ENCODE measurements around the gene MSX1.

The MSX1 gene

DNA sequence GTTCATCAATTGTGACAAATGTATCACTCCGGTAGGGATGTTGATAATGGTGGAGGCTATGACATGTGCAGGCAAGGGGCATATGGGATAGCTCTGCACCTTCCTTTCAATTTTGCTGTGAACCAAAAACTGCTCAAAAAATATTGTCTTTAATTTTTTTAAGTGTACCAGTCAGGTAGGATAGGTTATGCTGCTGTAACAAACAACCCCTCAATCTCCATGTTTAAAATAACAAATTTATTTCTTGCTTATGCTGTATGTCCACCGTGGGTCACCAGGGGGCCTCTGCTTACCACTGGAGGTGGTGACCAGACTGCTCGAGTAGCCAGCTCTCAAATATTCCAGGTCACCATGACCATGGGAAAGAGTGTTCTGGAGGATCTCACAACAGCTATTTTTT is 23.4 kb upstream of the MSX1 start:
- no peak overlapping the region for H3K4me2 ChIP-seq (ENCODE audit: low read depth, low read length)
- no peaks in the 10 kb centered on the region for H3K36me3 ChIP-seq (replicated peaks; ENCODE audit: insufficient read depth, low read length)
- H3F3A ChIP-seq (ENCODE audit: insufficient read depth, low read length), result no peaks in the 10 kb centered on the region
- H2AFZ ChIP-seq (ENCODE audit: low read length), result no peak overlapping the region
- no peak overlapping the region for H3K4me3 ChIP-seq (ENCODE audit: low read length)
- no peak overlapping the region for H3K9ac ChIP-seq (ENCODE audit: low read length)
- TF ChIP-seq, protein P1, sequence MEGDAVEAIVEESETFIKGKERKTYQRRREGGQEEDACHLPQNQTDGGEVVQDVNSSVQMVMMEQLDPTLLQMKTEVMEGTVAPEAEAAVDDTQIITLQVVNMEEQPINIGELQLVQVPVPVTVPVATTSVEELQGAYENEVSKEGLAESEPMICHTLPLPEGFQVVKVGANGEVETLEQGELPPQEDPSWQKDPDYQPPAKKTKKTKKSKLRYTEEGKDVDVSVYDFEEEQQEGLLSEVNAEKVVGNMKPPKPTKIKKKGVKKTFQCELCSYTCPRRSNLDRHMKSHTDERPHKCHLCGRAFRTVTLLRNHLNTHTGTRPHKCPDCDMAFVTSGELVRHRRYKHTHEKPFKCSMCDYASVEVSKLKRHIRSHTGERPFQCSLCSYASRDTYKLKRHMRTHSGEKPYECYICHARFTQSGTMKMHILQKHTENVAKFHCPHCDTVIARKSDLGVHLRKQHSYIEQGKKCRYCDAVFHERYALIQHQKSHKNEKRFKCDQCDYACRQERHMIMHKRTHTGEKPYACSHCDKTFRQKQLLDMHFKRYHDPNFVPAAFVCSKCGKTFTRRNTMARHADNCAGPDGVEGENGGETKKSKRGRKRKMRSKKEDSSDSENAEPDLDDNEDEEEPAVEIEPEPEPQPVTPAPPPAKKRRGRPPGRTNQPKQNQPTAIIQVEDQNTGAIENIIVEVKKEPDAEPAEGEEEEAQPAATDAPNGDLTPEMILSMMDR (IDR thresholded peaks at IDR 0.05; ENCODE audit: low read length), result no peak
- TF ChIP-seq EZH2 (optimal IDR thresholded peaks at IDR 0.05; ENCODE audit: low read depth, low read length) (no peak), EZH2phosphoT487 (IDR thresholded peaks at IDR 0.05; ENCODE audit: low read length) (no peak)
- no peaks in the 10 kb centered on the region for H3K27me3 ChIP-seq (replicated peaks; ENCODE audit: insufficient read depth, low read length)
- no peaks in the 10 kb centered on the region for H3K9me3 ChIP-seq (replicated peaks; ENCODE audit: insufficient read depth, low read length)
- H3K79me2 ChIP-seq (ENCODE audit: low read length), result no peaks in the 10 kb centered on the region
- H3K9me2 ChIP-seq (replicated peaks; ENCODE audit: insufficient read depth, low read length), result no peaks in the 10 kb centered on the region
- no peaks in the 10 kb centered on the region for H4K20me1 ChIP-seq (ENCODE audit: insufficient read depth, low read length)
- no peak overlapping the region for H3K27ac ChIP-seq (ENCODE audit: low read length)
- H3K4me1 ChIP-seq (ENCODE audit: low read length), result no peaks in the 10 kb centered on the region
- no peak for DNase-seq

GRCh38 chr4:4837316-4837715 is 22.1 kb upstream of the MSX1 start:
- Histone ChIP-seq H2AFZ (ENCODE audit: low read length) (no peak overlapping the region), H3K27ac (ENCODE audit: low read length) (no peak overlapping the region), H4K20me1 (ENCODE audit: insufficient read depth, low read length) (no peaks in the 10 kb centered on the region), H3K9me3 (replicated peaks; ENCODE audit: insufficient read depth, low read length) (no peaks in the 10 kb centered on the region), H3K79me2 (ENCODE audit: low read length) (no peaks in the 10 kb centered on the region), H3K9ac (ENCODE audit: low read length) (no peak overlapping the region), H3K4me3 (ENCODE audit: low read length) (no peak overlapping the region), H3K9me2 (replicated peaks; ENCODE audit: insufficient read depth, low read length) (no peaks in the 10 kb centered on the region), H3K4me1 (ENCODE audit: low read length) (no peaks in the 10 kb centered on the region), H3F3A (ENCODE audit: insufficient read depth, low read length) (no peaks in the 10 kb centered on the region), H3K36me3 (replicated peaks; ENCODE audit: insufficient read depth, low read length) (no peaks in the 10 kb centered on the region), H3K4me2 (ENCODE audit: low read depth, low read length) (no peak overlapping the region), H3K27me3 (replicated peaks; ENCODE audit: insufficient read depth, low read length) (no peaks in the 10 kb centered on the region)
- TF ChIP-seq, protein P1 (IDR thresholded peaks at IDR 0.05; ENCODE audit: low read length), result no peak
- no peak for TF ChIP-seq EZH2 (optimal IDR thresholded peaks at IDR 0.05; ENCODE audit: low read depth, low read length)
- no peak for TF ChIP-seq EZH2phosphoT487 (IDR thresholded peaks at IDR 0.05; ENCODE audit: low read length)
- DNase-seq, result no peak

- no peak overlapping the region for H3K4me3 ChIP-seq (ENCODE audit: low read length)
- no peaks in the 10 kb centered on the region for H3K79me2 ChIP-seq (ENCODE audit: low read length)
- no peak overlapping the region for H3K27ac ChIP-seq (ENCODE audit: low read length)
- H3K9ac ChIP-seq (ENCODE audit: low read length), result no peak overlapping the region
- no peaks in the 10 kb centered on the region for H4K20me1 ChIP-seq (ENCODE audit: insufficient read depth, low read length)
- no peak for DNase-seq
- H3K9me3 ChIP-seq (replicated peaks; ENCODE audit: insufficient read depth, low read length), result no peaks in the 10 kb centered on the region
- H3K9me2 ChIP-seq (replicated peaks; ENCODE audit: insufficient read depth, low read length), result no peaks in the 10 kb centered on the region
- no peaks in the 10 kb centered on the region for H3K27me3 ChIP-seq (replicated peaks; ENCODE audit: insufficient read depth, low read length)
- TF ChIP-seq, protein P1 (IDR thresholded peaks at IDR 0.05; ENCODE audit: low read length), result no peak
- no peak for TF ChIP-seq EZH2 (optimal IDR thresholded peaks at IDR 0.05; ENCODE audit: low read depth, low read length)
- no peak for TF ChIP-seq EZH2phosphoT487 (IDR thresholded peaks at IDR 0.05; ENCODE audit: low read length)
- no peaks in the 10 kb centered on the region for H3K4me1 ChIP-seq (ENCODE audit: low read length)
- no peak overlapping the region for H3K4me2 ChIP-seq (ENCODE audit: low read depth, low read length)
- no peaks in the 10 kb centered on the region for H3F3A ChIP-seq (ENCODE audit: insufficient read depth, low read length)
- H2AFZ ChIP-seq (ENCODE audit: low read length), result no peak overlapping the region
- no peaks in the 10 kb centered on the region for H3K36me3 ChIP-seq (replicated peaks; ENCODE audit: insufficient read depth, low read length)
Observed at GRCh38 chr4:4838051-4838935, 21.2 kb upstream of the MSX1 start.
